Right ventricle myocardium inferior (tissue), 1 donor: Measurements from ENCODE around the gene SDK1. TPM values are rescaled to one million over a fixed set of nuclear protein-coding genes. Genes with fewer than 3 reads are reported as not detected.

ENCODE experiments used
- ATAC-seq: fragments of 200-7000 bp; cut with Tn5 transposase; one replicate; pipeline ENCODE4 v1.9.1; 2020; ENCODE audit warnings: mild to moderate bottlenecking, moderate library complexity
- DNase-seq: peaks from one replicate; pipeline ENCODE4 v3.0.0; 2021; ENCODE audit errors: missing footprints
- intact Hi-C: fragments of 100-400 bp; cut with DNase I; formaldehyde crosslinking; loops from one replicate; pipeline ENCODE4 v1.11.0; 2022
- total RNA-seq: library from RNA; stranded (reverse); fragmentation: NEBNext Ultra II Directional; extraction: Animal tissue kit (Norgen Biotek cat#: 25700); gene quantifications from one replicate; pipeline ENCODE4 v1.2.1, GENCODE V29; 2021
- donor health status: DM: no; HTN: yes; CAD: no; lungs with severe emphysema.

The SDK1 gene
- total RNA-seq, 1 donor from 2014 or later = 2.3 TPM

GRCh38 chr7:3588341-3588740 is 287.3 kb downstream of the SDK1 start:
- no peak for DNase-seq
- intact Hi-C loops = no loop called here

GRCh38 chr7:3589752-3590151 is 288.7 kb downstream of the SDK1 start:
- no peak for ATAC-seq
- no peak for DNase-seq
- intact Hi-C loops = no loop called here

More at GRCh38 chr7:3588341-3588740, 287.3 kb downstream of the SDK1 start:
- ATAC-seq = no peak

- intact Hi-C loops = no loop called here
- no peak for ATAC-seq
- DNase-seq = no peak
These were observed 290.2 kb downstream of the SDK1 start for GRCh38 chr7:3591219-3591618.

- ATAC-seq = no peak
- intact Hi-C loops = no loop called here
These were observed 290.9 kb downstream of the SDK1 start for GRCh38 chr7:3591944-3592343.

GRCh38 chr7:3592401-3593134 is 291.5 kb downstream of the SDK1 start:
- intact Hi-C loops = no loop called here

More at GRCh38 chr7:3591944-3592343, 290.9 kb downstream of the SDK1 start:
- no peak for DNase-seq

GRCh38 chr7:3594901-3595300 is 293.8 kb downstream of the SDK1 start:
- intact Hi-C loops = no loop called here
- ATAC-seq (no peak), DNase-seq (no peak)

More at GRCh38 chr7:3592401-3593134, 291.5 kb downstream of the SDK1 start:
- DNase-seq (peak; percentile 15), ATAC-seq (no peak)

GRCh38 chr7:3598854-3599253 is 297.8 kb downstream of the SDK1 start:
- ATAC-seq (no peak), DNase-seq (no peak)
- intact Hi-C loops = no loop called here

- DNase-seq = no peak
- no peak for ATAC-seq
- intact Hi-C loops = no loop called here
These were observed 304.2 kb downstream of the SDK1 start for GRCh38 chr7:3605222-3605621.

GRCh38 chr7:3606436-3606835 is 305.4 kb downstream of the SDK1 start:
- ATAC-seq = no peak
- no peak for DNase-seq
- intact Hi-C loops = no loop called here

- intact Hi-C loops = no loop called here
- ATAC-seq (no peak), DNase-seq (no peak)
These were observed 306.8 kb downstream of the SDK1 start for GRCh38 chr7:3607847-3608246.

- intact Hi-C loops = no loop called here
- DNase-seq (no peak), ATAC-seq (no peak)
These were observed 315.3 kb downstream of the SDK1 start for GRCh38 chr7:3616306-3616705.

- no peak for ATAC-seq
- intact Hi-C loops = no loop called here
- no peak for DNase-seq
These were observed 329.0 kb downstream of the SDK1 start for GRCh38 chr7:3630081-3630480.

- ATAC-seq = no peak
- intact Hi-C loops = no loop called here
- DNase-seq = no peak
These were observed 333.3 kb downstream of the SDK1 start for GRCh38 chr7:3634396-3634795.

GRCh38 chr7:3636131-3636860 is 335.2 kb downstream of the SDK1 start:
- intact Hi-C loops = no loop called here
- ATAC-seq (no peak), DNase-seq (no peak)

- ATAC-seq = no peak
- no peak for DNase-seq
- intact Hi-C loops = no loop called here
These were observed 338.2 kb downstream of the SDK1 start for GRCh38 chr7:3639253-3639652.

- ATAC-seq (no peak), DNase-seq (no peak)
- intact Hi-C loops = no loop called here
These were observed 340.5 kb downstream of the SDK1 start for GRCh38 chr7:3641582-3641981.

GRCh38 chr7:3643091-3643490 is 342.0 kb downstream of the SDK1 start:
- DNase-seq (no peak), ATAC-seq (no peak)
- intact Hi-C loops = no loop called here

GRCh38 chr7:3648276-3648675 is 347.2 kb downstream of the SDK1 start:
- intact Hi-C loops = no loop called here
- DNase-seq = no peak
- no peak for ATAC-seq

- ATAC-seq = no peak
These were observed 348.2 kb downstream of the SDK1 start for GRCh38 chr7:3649250-3649649.

GRCh38 chr7:3649678-3650440 is 348.8 kb downstream of the SDK1 start:
- ATAC-seq = no peak
- DNase-seq = no peak
- intact Hi-C loops = no loop called here

More at GRCh38 chr7:3649250-3649649, 348.2 kb downstream of the SDK1 start:
- DNase-seq = no peak
- intact Hi-C loops = no loop called here
